A549 (cell line): ENCODE measurements around the gene TMED9. TPM values are rescaled to one million over a fixed set of nuclear protein-coding genes. Genes with fewer than 3 reads are reported as not detected.

Experiments used
- ATAC-seq, 2 experiments: fragments of 200-7000 bp in 1 of 2; fragments of >200 bp in 1 of 2; cut with Nextera tagmentation in 1 of 2; cut with Tn5 transposase in 1 of 2; 3 replicates each; pipeline versions ENCODE4 v1.8.0 to v1.9.1; 2018 to 2020; ENCODE audit warnings: mild to moderate bottlenecking in 1 of 2, moderate library complexity in 1 of 2
- CTCF ChIA-PET: fragments of 300-600 bp; sonication (Branson Sonifier 250); formaldehyde crosslinking; extraction: SDS; loops from one replicate; lab custom pipeline; 2021; ENCODE audit warnings: antibody characterized with exemption, inconsistent platforms; lab: Yijun Ruan, JAX
- POLR2A ChIA-PET: fragments of 350-600 bp; formaldehyde crosslinking; extraction: SDS; loops from one replicate; lab custom pipeline; 2021; ENCODE audit warnings: antibody characterized with exemption, inconsistent platforms; lab: Yijun Ruan, JAX
- DNase-seq, 2 experiments: peaks; one replicate each; pipeline versions ENCODE4 v3.0.0 to v3.0.0-alpha.2; 2011 to 2016; ENCODE audit warnings: low read depth in 1 of 2, low spot score in 1 of 2
- FAIRE-seq: peaks from 2 replicates; lab custom pipeline; 2011; peaks lifted over from hg19 to GRCh38; lab: Jason Lieb, UNC
- H3K27ac ChIP-seq, 2 experiments: fragments of >200 bp; sonication (Bioruptor Twin); formaldehyde crosslinking; 3 replicates each; pipeline ENCODE4 v1.5.1; 2016 to 2017
- H3K4me1 ChIP-seq: fragments of >200 bp; sonication (Bioruptor Twin); formaldehyde crosslinking; 3 replicates; pipeline ENCODE4 v1.6.1; 2016
- H3K4me2 ChIP-seq: fragments of >200 bp; sonication (Bioruptor Twin); formaldehyde crosslinking; 3 replicates; pipeline ENCODE4 v1.6.1; 2016
- H3K4me3 ChIP-seq: fragments of >200 bp; sonication (Bioruptor Twin); formaldehyde crosslinking; 3 replicates; pipeline ENCODE4 v1.5.1; 2016
- H3K9me3 ChIP-seq: fragments of >200 bp; sonication (Bioruptor Twin); formaldehyde crosslinking; 3 replicates; pipeline ENCODE4 v1.6.1; 2016
- BHLHE40 ChIP-seq: IDR thresholded peaks from 2 replicates; pipeline ENCODE4 v1.6.1; 2012; ENCODE audit warnings: low read depth, low read length, inconsistent platforms
- CEBPB ChIP-seq, 2 experiments: fragments of >200 bp in 1 of 2; sonication (Bioruptor Twin) in 1 of 2; formaldehyde crosslinking in 1 of 2; IDR thresholded peaks; 2 replicates each; pipeline ENCODE4 v1.6.1; 2012 to 2016
- CHD2 ChIP-seq: fragments of 150-350 bp; IDR thresholded peaks from 2 replicates; pipeline ENCODE4 v1.6.1; 2014; ENCODE audit warnings: low read length; ENCODE audit not compliant: partially characterized antibody
- ESRRA ChIP-seq: fragments of 150-350 bp; IDR thresholded peaks from 2 replicates; pipeline ENCODE4 v1.6.1; 2014; ENCODE audit warnings: mild to moderate bottlenecking, low read length, borderline replicate concordance
- FOSL2 ChIP-seq, 2 experiments: fragments of 450-650 bp in 1 of 2; fragments of >200 bp in 1 of 2; sonication (Bioruptor Twin) in 1 of 2; formaldehyde crosslinking; IDR thresholded peaks; 2 replicates each; pipeline versions ENCODE4 v1.5.0 to v1.6.1; 2016 to 2020; ENCODE audit warnings: mild to moderate bottlenecking in 1 of 2, moderate library complexity in 1 of 2
- FOXS1 ChIP-seq: fragments of 250-450 bp; sonication (Bioruptor Pico); IDR thresholded peaks from 2 replicates; pipeline ENCODE4 v1.5.0; 2020; ENCODE audit warnings: mild to moderate bottlenecking, moderate library complexity
- GATA3 ChIP-seq: IDR thresholded peaks from 2 replicates; pipeline ENCODE4 v1.6.1; 2012; ENCODE audit warnings: borderline replicate concordance
- HEYL ChIP-seq: fragments of 250-450 bp; sonication (Bioruptor Pico); IDR thresholded peaks from 2 replicates; pipeline ENCODE4 v1.8.0; 2021; ENCODE audit warnings: mild to moderate bottlenecking, moderate library complexity
- HOXA7 ChIP-seq: fragments of 250-450 bp; sonication (Bioruptor Pico); IDR thresholded peaks from 2 replicates; pipeline ENCODE4 v1.5.0; 2020; ENCODE audit warnings: mild to moderate bottlenecking, moderate library complexity
- HOXB13 ChIP-seq: fragments of 250-450 bp; sonication (Bioruptor Pico); IDR thresholded peaks from 2 replicates; pipeline ENCODE4 v1.5.0; 2020; ENCODE audit warnings: low read depth, mild to moderate bottlenecking, moderate library complexity
- HOXB5 ChIP-seq: fragments of 250-450 bp; sonication (Bioruptor Pico); IDR thresholded peaks from 2 replicates; pipeline ENCODE4 v1.5.0; 2020; ENCODE audit warnings: mild to moderate bottlenecking, moderate library complexity
- JUNB ChIP-seq: fragments of >200 bp; sonication (Bioruptor Twin); formaldehyde crosslinking; IDR thresholded peaks from 2 replicates; pipeline ENCODE4 v1.6.1; 2016
- MAFK ChIP-seq: fragments of 450-650 bp; IDR thresholded peaks from 2 replicates; pipeline ENCODE4 v1.6.1; 2014; ENCODE audit not compliant: partially characterized antibody
- MAZ ChIP-seq: fragments of 150-350 bp; IDR thresholded peaks from 2 replicates; pipeline ENCODE4 v1.6.1; 2014; ENCODE audit warnings: antibody characterized with exemption, low read depth, low read length, borderline replicate concordance
- MYC ChIP-seq: IDR thresholded peaks from 2 replicates; pipeline ENCODE4 v1.6.1; 2012; ENCODE audit warnings: mild to moderate bottlenecking, inconsistent platforms, low read length, improper control_type of control experiment, borderline replicate concordance
- NFE2L2 ChIP-seq: fragments of 150-350 bp; conservative IDR thresholded peaks from 2 replicates; pipeline ENCODE4 v1.6.1; 2014; ENCODE audit warnings: low read length
- POLR2A ChIP-seq: IDR thresholded peaks from 2 replicates; pipeline ENCODE4 v1.6.1; 2012; ENCODE audit warnings: mild to moderate bottlenecking, low read length
- RFX5 ChIP-seq: fragments of 450-650 bp; IDR thresholded peaks from 2 replicates; pipeline ENCODE4 v1.7.1; 2014; ENCODE audit warnings: antibody characterized with exemption, mild to moderate bottlenecking, moderate library complexity
- SMC3 ChIP-seq: fragments of >200 bp; sonication (Bioruptor Twin); formaldehyde crosslinking; IDR thresholded peaks from 3 replicates; pipeline ENCODE4 v1.6.1; 2018; ENCODE audit warnings: inconsistent platforms
- SREBF2 ChIP-seq: fragments of 450-650 bp; IDR thresholded peaks from 2 replicates; pipeline ENCODE4 v1.6.1; 2014; ENCODE audit warnings: mild to moderate bottlenecking, moderate library complexity
- TP53 ChIP-seq: fragments of 250-450 bp; sonication (Bioruptor Pico); IDR thresholded peaks from 2 replicates; pipeline ENCODE4 v1.5.0; 2021; ENCODE audit warnings: mild to moderate bottlenecking, moderate library complexity
- ZNF302 ChIP-seq: fragments of 250-450 bp; sonication (Bioruptor Pico); IDR thresholded peaks from 2 replicates; pipeline ENCODE4 v1.9.0; 2021; ENCODE audit warnings: inconsistent platforms, mild to moderate bottlenecking, moderate library complexity
- WGBS: methylation state at CpG from one replicate; pipeline ENCODE4 v1.1.6; 2017; ENCODE audit errors: missing lambda C conversion rate; 5-methylcytosine and 5-hydroxymethylcytosine counted together
- polyA plus RNA-seq, 4 experiments: library from polyadenylated mRNA; depleted of rRNA in 3 of 4; stranded (reverse); fragments of >200 nt; fragmentation: RNase III in 1 of 4; extraction: RNeasy Plus Mini Kit Qiagen cat#74134 plus additional on column Dnase treatment in 1 of 4; gene quantifications; 2 replicates in 3 of 4; 3 replicates in 1 of 4; pipeline ENCODE4 v1.2.3, GENCODE V29; 2011 to 2017
- TF ChIP-seq, protein P1 (sequence below): IDR thresholded peaks from 2 replicates; pipeline ENCODE4 v1.6.1; 2012; ENCODE audit warnings: low read depth, borderline replicate concordance
- TF ChIP-seq, protein P2 (sequence below): fragments of 250-450 bp; sonication (Bioruptor Pico); IDR thresholded peaks from 2 replicates; pipeline ENCODE4 v1.5.0; 2020; ENCODE audit warnings: low read depth, mild to moderate bottlenecking, moderate library complexity
- TF ChIP-seq, protein P3 (sequence below): fragments of 250-450 bp; sonication (Bioruptor Pico); IDR thresholded peaks from 2 replicates; pipeline ENCODE4 v1.5.0; 2021; ENCODE audit warnings: mild to moderate bottlenecking, moderate library complexity, borderline replicate concordance
- TF ChIP-seq, protein P4 (sequence below): fragments of >200 bp; sonication (Bioruptor Twin); formaldehyde crosslinking; IDR thresholded peaks from 3 replicates; pipeline ENCODE4 v1.5.1; 2016

TMED9 gene
- polyA plus RNA-seq, 2 of the 4 experiments (the other 2 are of a cell fraction) = 168 to 236 TPM

DNA sequence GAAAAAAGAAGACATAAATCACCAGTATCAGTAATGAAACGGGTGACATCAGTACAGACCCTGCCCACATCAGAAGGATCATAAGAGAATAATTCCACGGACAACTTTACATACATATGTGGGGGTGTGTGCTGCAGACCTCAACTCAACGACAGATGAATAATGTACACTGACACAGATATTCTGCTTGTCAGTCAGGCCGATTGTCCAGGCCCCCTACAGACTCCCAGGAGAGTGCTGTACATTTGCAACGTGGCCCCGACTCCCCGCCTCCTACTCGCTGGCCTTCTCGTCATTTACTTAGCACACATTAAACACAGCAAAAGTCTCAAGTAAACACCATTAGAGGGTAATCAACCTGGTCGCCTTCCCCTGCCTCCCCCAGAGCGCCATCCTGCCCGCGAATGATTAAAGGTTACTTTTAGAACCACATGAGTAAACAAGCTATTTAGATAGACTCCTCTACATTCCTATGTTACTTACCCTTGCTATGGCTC, 3.5 kb upstream of the TMED9 start:
- FAIRE-seq (no peak), ATAC-seq (no peak), DNase-seq (no peak)
- H3K9me3 ChIP-seq = no peaks in the 10 kb centered on the region
- no peak overlapping the region for H3K27ac ChIP-seq
- ChIA-PET CTCF (interaction anchor here (1.1 to 1.4 kb wide), 2 partner anchors 10 to 19 kb away, joined by 3 read pairs; no protein-coding TSS in a partner anchor), POLR2A (no interaction called here)
- no peak for TF ChIP-seq HOXB5 (CRISPR knock-in tag)
- TF ChIP-seq MYC = no peak
- no peak for TF ChIP-seq ESRRA
- no peak for TF ChIP-seq RFX5
- TF ChIP-seq TP53 (CRISPR knock-in tag) = no peak
- TF ChIP-seq FOXS1 (CRISPR knock-in tag) = no peak
- TF ChIP-seq, protein P1, sequence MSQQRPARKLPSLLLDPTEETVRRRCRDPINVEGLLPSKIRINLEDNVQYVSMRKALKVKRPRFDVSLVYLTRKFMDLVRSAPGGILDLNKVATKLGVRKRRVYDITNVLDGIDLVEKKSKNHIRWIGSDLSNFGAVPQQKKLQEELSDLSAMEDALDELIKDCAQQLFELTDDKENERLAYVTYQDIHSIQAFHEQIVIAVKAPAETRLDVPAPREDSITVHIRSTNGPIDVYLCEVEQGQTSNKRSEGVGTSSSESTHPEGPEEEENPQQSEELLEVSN = no peak
- no peak for TF ChIP-seq SREBF2
- TF ChIP-seq CEBPB (IDR thresholded peaks at IDR 0.05) = no peak
- no peak for TF ChIP-seq MAZ
- no peak overlapping the region for H3K4me2 ChIP-seq
- WGBS = 25% methylated on average over 12 of the region's 13 CpGs
- H3K4me1 ChIP-seq = peaks cover 8% of the 10 kb centered on the region; the same call in 2 of the 3 replicates
- H3K4me3 ChIP-seq = no peak overlapping the region

DNA sequence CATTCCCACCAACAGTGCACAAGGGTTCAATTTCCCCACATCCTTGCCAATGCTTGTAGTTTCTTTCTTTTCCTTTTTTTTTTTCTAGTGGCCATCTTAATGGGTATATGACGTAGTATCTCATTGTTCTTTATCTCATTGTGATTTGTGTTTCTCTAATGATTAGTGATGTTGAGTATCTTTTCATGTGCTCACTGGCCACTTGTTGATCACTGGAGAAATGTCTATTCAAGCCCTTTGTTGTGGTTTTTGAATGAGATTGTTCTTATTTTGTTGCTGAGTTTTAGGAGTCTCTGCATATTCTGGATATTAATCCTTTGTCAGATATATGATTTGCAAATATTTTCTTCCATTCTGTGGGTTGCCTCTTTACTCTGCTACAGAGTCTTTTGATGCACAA, 1.6 kb upstream of the TMED9 start:
- Histone ChIP-seq H3K4me1 (peaks cover 10% of the 10 kb centered on the region; the same call in 2 of the 3 replicates), H3K9me3 (no peaks in the 10 kb centered on the region), H3K4me2 (no peak overlapping the region), H3K4me3 (no peak overlapping the region), H3K27ac (no peak overlapping the region)
- ChIA-PET POLR2A (no interaction called here), CTCF (interaction anchor here (0.7 kb wide), 1 partner anchor 42 kb away, joined by 3 read pairs; no protein-coding TSS in a partner anchor)
- DNase-seq = no peak
- 48% methylated on average over 1 of the region's 1 CpG for WGBS
- ATAC-seq = no peak
- TF ChIP-seq CHD2 (no peak), TP53 (CRISPR knock-in tag) (no peak), FOXS1 (CRISPR knock-in tag) (no peak), MAZ (no peak), HOXB13 (no peak), HOXA7 (CRISPR knock-in tag) (no peak), GATA3 (no peak), POLR2A (no peak), HEYL (no peak), JUNB (no peak), BHLHE40 (no peak)
- TF ChIP-seq, protein P2, sequence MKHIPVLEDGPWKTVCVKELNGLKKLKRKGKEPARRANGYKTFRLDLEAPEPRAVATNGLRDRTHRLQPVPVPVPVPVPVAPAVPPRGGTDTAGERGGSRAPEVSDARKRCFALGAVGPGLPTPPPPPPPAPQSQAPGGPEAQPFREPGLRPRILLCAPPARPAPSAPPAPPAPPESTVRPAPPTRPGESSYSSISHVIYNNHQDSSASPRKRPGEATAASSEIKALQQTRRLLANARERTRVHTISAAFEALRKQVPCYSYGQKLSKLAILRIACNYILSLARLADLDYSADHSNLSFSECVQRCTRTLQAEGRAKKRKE = no peak
- TF ChIP-seq, protein P3, sequence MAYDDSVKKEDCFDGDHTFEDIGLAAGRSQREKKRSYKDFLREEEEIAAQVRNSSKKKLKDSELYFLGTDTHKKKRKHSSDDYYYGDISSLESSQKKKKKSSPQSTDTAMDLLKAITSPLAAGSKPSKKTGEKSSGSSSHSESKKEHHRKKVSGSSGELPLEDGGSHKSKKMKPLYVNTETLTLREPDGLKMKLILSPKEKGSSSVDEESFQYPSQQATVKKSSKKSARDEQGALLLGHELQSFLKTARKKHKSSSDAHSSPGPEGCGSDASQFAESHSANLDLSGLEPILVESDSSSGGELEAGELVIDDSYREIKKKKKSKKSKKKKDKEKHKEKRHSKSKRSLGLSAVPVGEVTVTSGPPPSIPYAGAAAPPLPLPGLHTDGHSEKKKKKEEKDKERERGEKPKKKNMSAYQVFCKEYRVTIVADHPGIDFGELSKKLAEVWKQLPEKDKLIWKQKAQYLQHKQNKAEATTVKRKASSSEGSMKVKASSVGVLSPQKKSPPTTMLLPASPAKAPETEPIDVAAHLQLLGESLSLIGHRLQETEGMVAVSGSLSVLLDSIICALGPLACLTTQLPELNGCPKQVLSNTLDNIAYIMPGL (CRISPR knock-in tag) = no peak
- no peak for FAIRE-seq

DNA sequence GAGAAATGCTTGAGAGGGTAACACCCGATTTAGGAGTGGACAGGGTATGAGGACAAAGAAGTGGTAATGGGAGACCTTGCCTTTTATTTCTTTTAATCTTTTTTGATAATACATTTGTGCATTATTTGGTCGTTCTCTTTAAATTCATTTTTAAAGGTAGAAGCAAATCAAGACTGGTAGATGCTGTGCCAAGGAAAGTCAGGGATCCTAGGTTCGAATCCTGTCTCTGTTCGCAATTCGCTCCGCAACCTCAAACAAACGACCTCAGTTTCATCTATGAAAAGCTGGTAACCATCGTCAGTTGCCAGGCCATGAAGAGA, 353 bp upstream of the TMED9 start:
- Histone ChIP-seq H3K27ac (peak overlapping the region in 1 of 2 experiments; percentile 96; a peak in 2 of 6 replicates), H3K4me1 (peaks cover 10% of the 10 kb centered on the region; the same call in 2 of the 3 replicates), H3K9me3 (no peaks in the 10 kb centered on the region), H3K4me3 (peak overlapping the region; percentile 94), H3K4me2 (peak overlapping the region; percentile 75)
- ATAC-seq = no peak
- 27% methylated on average over 8 of the region's 8 CpGs for WGBS
- DNase-seq = no peak
- FAIRE-seq = no peak
- CTCF ChIA-PET = interaction anchor here (1.7 to 4.9 kb wide), 2 partner anchors 16 to 54 kb away, joined by 4 to 24 read pairs; no protein-coding TSS in a partner anchor
- POLR2A ChIA-PET = interaction anchor here (0.6 to 1.4 kb wide), 3 partner anchors 15 to 95 kb away, joined by 3 to 5 read pairs (median 3); partner anchors contain the start of gene PDLIM7
- TF ChIP-seq ZNF302 (CRISPR knock-in tag) (no peak), MAFK (no peak), NFE2L2 (no peak), FOSL2 (IDR thresholded peaks at IDR 0.05) (no peak), FOSL2 (CRISPR knock-in tag; IDR thresholded peaks at IDR 0.05) (no peak), SMC3 (no peak), FOXS1 (CRISPR knock-in tag) (no peak)
- TF ChIP-seq, protein P4, sequence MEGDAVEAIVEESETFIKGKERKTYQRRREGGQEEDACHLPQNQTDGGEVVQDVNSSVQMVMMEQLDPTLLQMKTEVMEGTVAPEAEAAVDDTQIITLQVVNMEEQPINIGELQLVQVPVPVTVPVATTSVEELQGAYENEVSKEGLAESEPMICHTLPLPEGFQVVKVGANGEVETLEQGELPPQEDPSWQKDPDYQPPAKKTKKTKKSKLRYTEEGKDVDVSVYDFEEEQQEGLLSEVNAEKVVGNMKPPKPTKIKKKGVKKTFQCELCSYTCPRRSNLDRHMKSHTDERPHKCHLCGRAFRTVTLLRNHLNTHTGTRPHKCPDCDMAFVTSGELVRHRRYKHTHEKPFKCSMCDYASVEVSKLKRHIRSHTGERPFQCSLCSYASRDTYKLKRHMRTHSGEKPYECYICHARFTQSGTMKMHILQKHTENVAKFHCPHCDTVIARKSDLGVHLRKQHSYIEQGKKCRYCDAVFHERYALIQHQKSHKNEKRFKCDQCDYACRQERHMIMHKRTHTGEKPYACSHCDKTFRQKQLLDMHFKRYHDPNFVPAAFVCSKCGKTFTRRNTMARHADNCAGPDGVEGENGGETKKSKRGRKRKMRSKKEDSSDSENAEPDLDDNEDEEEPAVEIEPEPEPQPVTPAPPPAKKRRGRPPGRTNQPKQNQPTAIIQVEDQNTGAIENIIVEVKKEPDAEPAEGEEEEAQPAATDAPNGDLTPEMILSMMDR = no peak
